Gastroesophageal sphincter (tissue), 4 donors: Measurements from ENCODE around the gene DBN1. TPM values are rescaled to one million over a fixed set of nuclear protein-coding genes. Genes with fewer than 3 reads are reported as not detected.

ENCODE experiments used
- ATAC-seq: fragments of 150-250 bp; one replicate; pipeline ENCODE4 v1.9.1; 2016; ENCODE audit warnings: mild to moderate bottlenecking, moderate library complexity
- H3K27ac ChIP-seq, 4 donors: fragments of 200-600 bp; sonication (generic) in 3 of 4; 1 replicate in 3 of 4; 2 replicates in 1 of 4; pipeline ENCODE4 v1.5.1; 2016 to 2019
- H3K27me3 ChIP-seq: fragments of 200-600 bp; sonication (generic); one replicate; pipeline ENCODE4 v1.5.1; 2019
- H3K36me3 ChIP-seq, 2 donors: fragments of 200-600 bp; sonication (generic); one replicate each; pipeline ENCODE4 v1.5.1; 2019; ENCODE audit warnings: control low read depth in 1 of 2
- H3K4me1 ChIP-seq, 3 donors: fragments of 200-600 bp; sonication (generic); 1 replicate in 2 of 3; 2 replicates in 1 of 3; pipeline ENCODE4 v1.5.1; 2016 to 2019; ENCODE audit warnings: control low read depth in 2 of 3
- H3K4me3 ChIP-seq, 2 donors: fragments of 200-600 bp; sonication (generic); one replicate each; pipeline ENCODE4 v1.5.1; 2019; ENCODE audit warnings: mild to moderate bottlenecking in 1 of 2, moderate library complexity in 1 of 2
- H3K9me3 ChIP-seq, 3 donors: fragments of 200-600 bp; sonication (generic); one replicate each; pipeline ENCODE4 v1.5.1; 2017 to 2019; ENCODE audit warnings: control low read depth in 2 of 3
- CTCF ChIP-seq, 4 experiments: fragments of 200-600 bp in 2 of 4; fragments of 450-650 bp in 2 of 4; sonication (generic) in 1 of 4; IDR thresholded peaks; one replicate each; pipeline ENCODE4 v1.5.1; 2017 to 2019; ENCODE audit warnings: antibody characterized with exemption in 4 of 4, mild to moderate bottlenecking in 2 of 4, moderate library complexity in 2 of 4
- EP300 ChIP-seq: sonication (generic); formaldehyde crosslinking; IDR thresholded peaks from one replicate; pipeline ENCODE4 v1.6.1; 2017; ENCODE audit warnings: antibody characterized with exemption, mild to moderate bottlenecking
- POLR2A ChIP-seq, 2 donors: fragments of 450-650 bp; IDR thresholded peaks; one replicate each; pipeline ENCODE4 v1.6.1; 2017; ENCODE audit warnings: antibody characterized with exemption in 2 of 2, mild to moderate bottlenecking in 2 of 2, moderate library complexity in 1 of 2
- POLR2AphosphoS5 ChIP-seq: sonication (generic); formaldehyde crosslinking; IDR thresholded peaks from one replicate; pipeline ENCODE4 v1.6.1; 2017; ENCODE audit warnings: antibody characterized with exemption
- WGBS, 2 donors: methylation state at CpG; one replicate each; pipeline ENCODE4 v1.1.5; 2018; ENCODE audit warnings: low coverage in 1 of 2; 5-methylcytosine and 5-hydroxymethylcytosine counted together
- total RNA-seq, 4 donors: library from RNA; depleted of rRNA; stranded (reverse); fragments of >200 nt; gene quantifications; one replicate each; pipeline ENCODE4 v1.1.0, GENCODE V29; 2016

Gene DBN1
- total RNA-seq, 4 donors from 2014 or later = 87.1 to 154 (median 124) TPM

- Histone ChIP-seq H3K4me3 (no peak overlapping the region), H3K36me3 (peaks cover 0 to 93% of the 10 kb centered on the region in 2 donors), H3K27ac (no peak overlapping the region), H3K27me3 (no peaks in the 10 kb centered on the region), H3K4me1 (peaks cover 0 to 28% (median 0%) of the 10 kb centered on the region in 3 donors), H3K9me3 (no peaks in the 10 kb centered on the region)
- TF ChIP-seq EP300 (no peak), POLR2AphosphoS5 (no peak), CTCF (IDR thresholded peaks at IDR 0.05) (no peak), POLR2A (IDR thresholded peaks at IDR 0.05) (no peak)
- WGBS, 2 donors = 81 to 93% methylated on average over 2 to 6 of the region's 20 CpGs
- ATAC-seq = no peak
Measured at GRCh38 chr5:177434942-177435738, 38.3 kb downstream of the DBN1 start.

GRCh38 chr5:177434437-177434836, 39.0 kb downstream of the DBN1 start:
- Histone ChIP-seq H3K4me1 (peaks cover 0 to 34% (median 0%) of the 10 kb centered on the region in 3 donors), H3K27ac (no peak overlapping the region), H3K27me3 (no peaks in the 10 kb centered on the region), H3K36me3 (peaks cover 0 to 91% of the 10 kb centered on the region in 2 donors), H3K4me3 (no peak overlapping the region), H3K9me3 (no peaks in the 10 kb centered on the region)
- TF ChIP-seq POLR2AphosphoS5 = no peak
- no peak for TF ChIP-seq CTCF (IDR thresholded peaks at IDR 0.05)
- TF ChIP-seq POLR2A (IDR thresholded peaks at IDR 0.05) = no peak
- no peak for TF ChIP-seq EP300
- no peak for ATAC-seq
- WGBS, 2 donors = 80% methylated on average over 2 of the region's 8 CpGs; no CpG with 5 or more reads in 1 of the 2 donors

GRCh38 chr5:177433658-177434217, 39.7 kb downstream of the DBN1 start:
- Histone ChIP-seq H3K36me3 (peaks cover 0 to 89% of the 10 kb centered on the region in 2 donors), H3K4me3 (no peak overlapping the region), H3K4me1 (peaks cover 0 to 41% (median 0%) of the 10 kb centered on the region in 3 donors), H3K27ac (no peak overlapping the region), H3K9me3 (no peaks in the 10 kb centered on the region), H3K27me3 (no peaks in the 10 kb centered on the region)
- no peak for ATAC-seq
- WGBS, 2 donors = no CpG with 5 or more reads among the region's 29 CpGs
- TF ChIP-seq POLR2AphosphoS5 (no peak), CTCF (IDR thresholded peaks at IDR 0.05) (no peak), POLR2A (IDR thresholded peaks at IDR 0.05) (no peak), EP300 (no peak)

GRCh38 chr5:177432839-177433657, 40.4 kb downstream of the DBN1 start:
- no peaks in the 10 kb centered on the region for H3K9me3 ChIP-seq
- no peaks in the 10 kb centered on the region for H3K27me3 ChIP-seq
- TF ChIP-seq CTCF (IDR thresholded peaks at IDR 0.05) (no peak), POLR2A (IDR thresholded peaks at IDR 0.05) (no peak), POLR2AphosphoS5 (no peak), EP300 (no peak)
- no peak overlapping the region for H3K27ac ChIP-seq
- H3K36me3 ChIP-seq = peaks cover 0 to 82% of the 10 kb centered on the region in 2 donors
- peaks cover 0 to 48% (median 4%) of the 10 kb centered on the region in 3 donors for H3K4me1 ChIP-seq
- 98% methylated on average over 8 of the region's 25 CpGs; no CpG with 5 or more reads in 1 of the 2 donors for WGBS, 2 donors
- no peak for ATAC-seq
- H3K4me3 ChIP-seq = no peak overlapping the region
